A673 (cell line): ENCODE results near the gene EEPD1. TPM values are rescaled to one million over a fixed set of nuclear protein-coding genes. Genes with fewer than 3 reads are reported as not detected.

ENCODE experiments used
- BruUV-seq: library from RNA; stranded (reverse); fragments of 400-500 nt; replicated peaks from 2 replicates; lab custom pipeline; 2021; lab: Mats Ljungman, UMichigan
- CTCF ChIA-PET: fragments of 300-600 bp; sonication (Branson Sonifier 250); formaldehyde crosslinking; loops from one replicate; lab custom pipeline; 2022; ENCODE audit warnings: antibody characterized with exemption; lab: Charles Lee
- POLR2A ChIA-PET: fragments of 300-600 bp; sonication (Branson Sonifier 250); formaldehyde crosslinking; loops from one replicate; lab custom pipeline; 2022; ENCODE audit warnings: antibody characterized with exemption; ENCODE audit not compliant: low non-redundant PET; lab: Charles Lee
- DNase-seq: peaks from one replicate; pipeline ENCODE4 v3.0.0-alpha.2; 2015; ENCODE audit warnings: low spot score
- H3K27ac ChIP-seq: fragments of 200-600 bp; sonication (generic); 2 replicates; pipeline ENCODE4 v1.5.1; 2016; ENCODE audit warnings: mixed run types, low read depth, mild to moderate bottlenecking, mixed read lengths, antibody characterized with exemption, low read length; ENCODE audit not compliant: poor library complexity, severe bottlenecking
- H3K27me3 ChIP-seq: fragments of 200-600 bp; sonication (generic); replicated peaks from 2 replicates; pipeline ENCODE4 v1.6.1; 2017; ENCODE audit warnings: mixed run types, low read depth, mild to moderate bottlenecking, mixed read lengths, antibody characterized with exemption, low read length; ENCODE audit not compliant: insufficient read depth, poor library complexity
- H3K36me3 ChIP-seq: fragments of 200-600 bp; sonication (generic); 2 replicates; pipeline ENCODE4 v1.6.1; 2016; ENCODE audit warnings: mixed run types, mild to moderate bottlenecking, mixed read lengths, antibody characterized with exemption, low read length; ENCODE audit not compliant: insufficient read depth, poor library complexity, severe bottlenecking
- H3K4me1 ChIP-seq: fragments of 200-600 bp; sonication (generic); 2 replicates; pipeline ENCODE4 v1.6.1; 2017; ENCODE audit warnings: mixed run types, mild to moderate bottlenecking, mixed read lengths, antibody characterized with exemption, low read length; ENCODE audit not compliant: insufficient read depth, poor library complexity, severe bottlenecking
- H3K4me3 ChIP-seq: fragments of 200-600 bp; sonication (generic); 2 replicates; pipeline ENCODE4 v1.5.1; 2016; ENCODE audit warnings: low read depth, mixed run types, mild to moderate bottlenecking, mixed read lengths, low read length; ENCODE audit not compliant: poor library complexity, severe bottlenecking
- H3K9me3 ChIP-seq: fragments of 200-600 bp; sonication (generic); 2 replicates; pipeline ENCODE4 v1.6.1; 2016; ENCODE audit warnings: mixed run types, low read depth, mild to moderate bottlenecking, mixed read lengths, antibody characterized with exemption, low read length; ENCODE audit not compliant: poor library complexity, severe bottlenecking
- EZH2 ChIP-seq: fragments of 200-600 bp; sonication (generic); IDR thresholded peaks from 2 replicates; pipeline ENCODE4 v1.6.1; 2017; ENCODE audit warnings: borderline replicate concordance, low read depth, mild to moderate bottlenecking, mixed read lengths, antibody characterized with exemption, low read length; ENCODE audit not compliant: poor library complexity, severe bottlenecking
- intact Hi-C: fragments of 100-400 bp; cut with micrococcal nuclease; formaldehyde crosslinking; loops from one replicate; pipeline ENCODE4 v1.10.0; 2022; ENCODE audit not compliant: unreplicated experiment
- total RNA-seq: library from RNA; stranded (reverse); gene quantifications from 2 replicates; pipeline ENCODE4 v1.2.3, GENCODE V29; 2021
- TF ChIP-seq, protein P1 (sequence below): fragments of 300-800, 200-600 bp; sonication (generic); conservative IDR thresholded peaks from 2 replicates; pipeline ENCODE4 v1.5.1; 2017; ENCODE audit warnings: low read depth, mild to moderate bottlenecking, antibody characterized with exemption, low read length, moderate library complexity, mixed read lengths

The EEPD1 gene
- total RNA-seq, 1 experiment from 2014 or later: 2.5 TPM

DNA sequence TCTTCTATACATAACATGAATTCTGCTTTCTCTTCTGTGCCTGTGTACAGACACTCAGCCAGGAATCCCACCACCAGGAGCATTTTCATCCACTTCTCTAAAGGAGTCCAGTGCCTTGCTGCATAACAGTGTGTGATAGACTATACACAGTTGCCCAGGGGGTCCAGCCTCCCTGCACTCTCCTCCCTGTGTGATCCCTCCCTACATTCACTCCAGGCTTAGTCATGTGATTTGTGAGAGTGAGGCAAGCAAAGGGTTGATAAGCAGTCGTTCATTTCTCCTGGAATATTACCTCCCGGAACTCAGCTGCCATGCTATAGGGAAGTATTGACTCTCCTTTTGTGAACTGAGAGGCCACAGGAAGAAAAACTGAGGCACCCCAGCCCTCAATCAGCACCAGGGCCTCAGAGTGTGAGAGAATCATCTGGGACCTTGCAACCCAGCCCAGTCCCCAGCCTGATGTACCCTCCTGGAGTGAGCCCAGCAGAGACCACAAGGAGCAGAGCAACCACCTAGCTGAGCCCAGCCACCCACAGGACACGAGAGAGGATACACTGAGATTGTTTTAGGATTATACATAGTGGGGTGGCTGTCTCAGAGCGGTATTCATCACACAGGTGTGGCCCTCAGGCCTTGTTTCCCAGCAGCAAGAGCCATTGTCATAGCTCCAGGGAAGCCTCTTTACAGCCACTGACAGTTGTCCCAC lies 45.0 kb upstream of the EEPD1 start:
- ChIA-PET CTCF (no interaction called here), POLR2A (no interaction called here)

DNA sequence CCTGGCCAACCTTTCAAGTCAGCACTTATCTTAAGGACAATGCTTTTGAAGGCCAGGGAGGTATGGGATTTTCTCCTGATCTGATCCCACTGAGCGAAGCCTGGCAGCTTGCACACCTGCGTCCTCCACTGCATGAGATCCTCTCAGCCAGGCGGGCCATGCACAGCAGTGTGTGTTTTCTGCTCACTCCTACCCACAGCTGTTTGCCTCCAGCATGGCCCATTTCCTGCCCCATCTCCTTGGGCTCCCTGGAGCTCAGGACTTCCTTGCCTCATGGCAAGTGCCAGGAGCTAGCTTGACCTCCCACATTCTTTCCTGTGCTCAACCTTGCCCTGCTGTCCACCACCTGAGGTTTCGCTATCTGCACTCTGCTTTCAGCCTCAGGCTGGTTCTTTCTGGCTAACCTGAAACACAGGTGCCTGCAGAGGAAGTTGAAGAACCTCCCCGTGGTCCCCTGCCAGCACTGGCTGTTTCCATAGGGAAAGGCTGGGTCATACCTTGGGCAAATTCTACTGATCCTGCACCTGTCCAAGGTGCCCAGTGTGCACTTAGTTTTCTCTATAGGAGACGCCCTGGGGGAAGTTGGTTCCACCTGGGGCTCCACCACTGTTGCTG lies 43.9 kb upstream of the EEPD1 start:
- no peaks in the 10 kb centered on the region for H3K9me3 ChIP-seq
- H3K4me1 ChIP-seq: no peaks in the 10 kb centered on the region
- no peak for DNase-seq
- intact Hi-C loops: no loop called here
- no peaks in the 10 kb centered on the region for H3K36me3 ChIP-seq
- POLR2A ChIA-PET: no interaction called here
- no peaks in the 10 kb centered on the region for H3K27me3 ChIP-seq
- CTCF ChIA-PET: no interaction called here
- TF ChIP-seq, protein P1, sequence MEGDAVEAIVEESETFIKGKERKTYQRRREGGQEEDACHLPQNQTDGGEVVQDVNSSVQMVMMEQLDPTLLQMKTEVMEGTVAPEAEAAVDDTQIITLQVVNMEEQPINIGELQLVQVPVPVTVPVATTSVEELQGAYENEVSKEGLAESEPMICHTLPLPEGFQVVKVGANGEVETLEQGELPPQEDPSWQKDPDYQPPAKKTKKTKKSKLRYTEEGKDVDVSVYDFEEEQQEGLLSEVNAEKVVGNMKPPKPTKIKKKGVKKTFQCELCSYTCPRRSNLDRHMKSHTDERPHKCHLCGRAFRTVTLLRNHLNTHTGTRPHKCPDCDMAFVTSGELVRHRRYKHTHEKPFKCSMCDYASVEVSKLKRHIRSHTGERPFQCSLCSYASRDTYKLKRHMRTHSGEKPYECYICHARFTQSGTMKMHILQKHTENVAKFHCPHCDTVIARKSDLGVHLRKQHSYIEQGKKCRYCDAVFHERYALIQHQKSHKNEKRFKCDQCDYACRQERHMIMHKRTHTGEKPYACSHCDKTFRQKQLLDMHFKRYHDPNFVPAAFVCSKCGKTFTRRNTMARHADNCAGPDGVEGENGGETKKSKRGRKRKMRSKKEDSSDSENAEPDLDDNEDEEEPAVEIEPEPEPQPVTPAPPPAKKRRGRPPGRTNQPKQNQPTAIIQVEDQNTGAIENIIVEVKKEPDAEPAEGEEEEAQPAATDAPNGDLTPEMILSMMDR: no peak
- no peak for TF ChIP-seq EZH2
- H3K27ac ChIP-seq: no peak overlapping the region
- no TSS peak for BruUV-seq
- H3K4me3 ChIP-seq: no peak overlapping the region

More for the DNA sequence above, 45.0 kb upstream of the EEPD1 start:
- Histone ChIP-seq H3K27ac (no peak overlapping the region), H3K36me3 (no peaks in the 10 kb centered on the region), H3K4me3 (no peak overlapping the region), H3K4me1 (no peaks in the 10 kb centered on the region), H3K9me3 (no peaks in the 10 kb centered on the region), H3K27me3 (no peaks in the 10 kb centered on the region)
- BruUV-seq: no TSS peak
- TF ChIP-seq, protein P1: no peak
- no peak for TF ChIP-seq EZH2
- intact Hi-C loops: no loop called here
- no peak for DNase-seq

DNA sequence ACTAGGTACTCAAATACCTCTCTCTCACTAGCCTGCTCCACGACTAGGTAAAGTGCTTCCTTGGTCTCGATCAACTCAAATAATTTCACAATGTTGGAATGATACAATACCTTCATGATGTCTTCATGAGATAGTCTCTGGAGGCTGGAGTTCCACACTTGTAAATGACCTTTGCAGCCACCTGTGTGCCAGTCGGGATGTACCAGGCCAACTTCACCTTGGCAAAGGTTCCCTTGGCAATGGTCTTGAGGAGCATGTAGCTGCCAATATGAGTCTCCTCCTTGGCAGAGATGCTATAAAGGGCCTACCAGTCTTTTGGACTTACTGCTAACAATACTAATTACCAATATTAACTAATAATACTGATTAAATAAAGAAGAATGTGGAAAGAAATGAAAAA lies 42.5 kb upstream of the EEPD1 start:
- H3K27ac ChIP-seq: no peak overlapping the region
- no peak for DNase-seq
- POLR2A ChIA-PET: no interaction called here
- no peaks in the 10 kb centered on the region for H3K27me3 ChIP-seq
- no peak for TF ChIP-seq EZH2
- TF ChIP-seq, protein P1: no peak
- H3K4me1 ChIP-seq: no peaks in the 10 kb centered on the region
- intact Hi-C loops: no loop called here
- H3K4me3 ChIP-seq: no peak overlapping the region
- no peaks in the 10 kb centered on the region for H3K36me3 ChIP-seq
- CTCF ChIA-PET: no interaction called here
- no peaks in the 10 kb centered on the region for H3K9me3 ChIP-seq
- BruUV-seq: no TSS peak
